ENCODE measurements around the gene TRNT1.

GRCh38 chr3:3127432-3128010 lies 781 bp downstream of the TRNT1 start:
- TF ChIP-seq FOXA1 (IDR thresholded peaks at IDR 0.05) (no peak), NFRKB (IDR thresholded peaks at IDR 0.05) (no peak), CTBP1 (IDR thresholded peaks at IDR 0.05; ENCODE audit: borderline replicate concordance) (no peak), HDGF (IDR thresholded peaks at IDR 0.05; ENCODE audit: borderline replicate concordance) (no peak), SP1 (IDR thresholded peaks at IDR 0.05) (no peak), LEF1 (IDR thresholded peaks at IDR 0.05; ENCODE audit: borderline replicate concordance) (no peak), PKNOX1 (IDR thresholded peaks at IDR 0.05) (no peak)

Data from HEK293T (cell line).